Endothelial cell of umbilical vein (primary cell): ENCODE data around the gene FMNL2. TPM values are rescaled to one million over a fixed set of nuclear protein-coding genes. Genes with fewer than 3 reads are reported as not detected.

Experiments used
- BruUV-seq: library from RNA; stranded (reverse); fragments of 400-500 nt; replicated peaks from 2 replicates; lab custom pipeline; 2021; lab: Mats Ljungman, UMichigan
- CTCF ChIA-PET: fragments of 300-600, 350-600 bp; sonication (Branson Sonifier 250); formaldehyde crosslinking; loops from one replicate; lab custom pipeline; 2021; ENCODE audit warnings: antibody characterized with exemption, inconsistent platforms; lab: Charles Lee
- POLR2A ChIA-PET: fragments of 300-600, 350-600 bp; sonication (Branson Sonifier 250); formaldehyde crosslinking; loops from one replicate; lab custom pipeline; 2021; ENCODE audit warnings: antibody characterized with exemption, inconsistent platforms; lab: Charles Lee
- DNase-seq: peaks from one replicate; pipeline ENCODE4 v3.0.0-alpha.2; 2011; ENCODE audit warnings: low read depth, low spot score
- FAIRE-seq: peaks from 2 replicates; lab custom pipeline; 2011; peaks lifted over from hg19 to GRCh38; lab: Jason Lieb, UNC
- H2AFZ ChIP-seq: 2 replicates; pipeline ENCODE4 v1.6.0; 2012; ENCODE audit warnings: low read depth, low read length, control low read depth, inconsistent platforms
- H3K27ac ChIP-seq: 2 replicates; pipeline ENCODE4 v1.5.1; 2011; ENCODE audit warnings: low read depth, mild to moderate bottlenecking, control low read depth, low read length, moderate library complexity; ENCODE audit not compliant: insufficient read depth
- H3K27me3 ChIP-seq, 2 experiments: 2 replicates each; pipeline versions ENCODE4 v1.6.0 to v1.6.1; 2011; ENCODE audit warnings: low read length in 2 of 2, mixed read lengths in 1 of 2; ENCODE audit not compliant: control insufficient read depth in 2 of 2, insufficient read depth in 2 of 2
- H3K36me3 ChIP-seq, 2 experiments: 2 replicates in 1 of 2; 3 replicates in 1 of 2; pipeline ENCODE4 v1.5.1; 2011; ENCODE audit warnings: low read length in 2 of 2, mild to moderate bottlenecking in 1 of 2, moderate library complexity in 1 of 2; ENCODE audit not compliant: control insufficient read depth in 2 of 2, insufficient read depth in 2 of 2; ENCODE audit errors: extremely low read depth in 1 of 2
- H3K4me1 ChIP-seq: 3 replicates; pipeline ENCODE4 v1.5.1; 2011; ENCODE audit warnings: mild to moderate bottlenecking, low read length; ENCODE audit not compliant: control insufficient read depth, insufficient read depth; ENCODE audit errors: extremely low read depth
- H3K4me2 ChIP-seq: 2 replicates; pipeline ENCODE4 v1.6.1; 2011; ENCODE audit warnings: low read length, control low read depth, mixed read lengths; ENCODE audit not compliant: insufficient read depth
- H3K4me3 ChIP-seq, 3 experiments: fragments of 200-600 bp in 1 of 3; sonication (generic), shearing (Covaris generic) in 1 of 3; replicated peaks in 1 of 3; 2 replicates each; pipeline ENCODE4 v1.5.1; 2011 to 2016; ENCODE audit warnings: control low read depth in 3 of 3, low read length in 3 of 3, mild to moderate bottlenecking in 2 of 3, inconsistent platforms in 1 of 3, low read depth in 1 of 3, moderate library complexity in 1 of 3; ENCODE audit not compliant: insufficient read depth in 1 of 3
- H3K79me2 ChIP-seq: 2 replicates; pipeline ENCODE4 v1.6.0; 2012; ENCODE audit warnings: low read length, inconsistent platforms; ENCODE audit not compliant: control insufficient read depth, insufficient read depth
- H3K9ac ChIP-seq: replicated peaks from 2 replicates; pipeline ENCODE3; 2011; ENCODE audit warnings: low read length, control low read depth; ENCODE audit not compliant: insufficient read depth; ENCODE audit errors: extremely low read depth
- H3K9me1 ChIP-seq: replicated peaks from 3 replicates; pipeline ENCODE4 v1.6.0; 2011; ENCODE audit warnings: mild to moderate bottlenecking, low read length; ENCODE audit not compliant: control insufficient read depth, insufficient read depth; ENCODE audit errors: extremely low read depth
- H3K9me3 ChIP-seq: replicated peaks from 2 replicates; pipeline ENCODE4 v1.5.1; 2012; ENCODE audit warnings: low read length, inconsistent platforms; ENCODE audit not compliant: control insufficient read depth, insufficient read depth
- H4K20me1 ChIP-seq: replicated peaks from 2 replicates; pipeline ENCODE3; 2011; ENCODE audit warnings: mild to moderate bottlenecking, low read length; ENCODE audit not compliant: control insufficient read depth, insufficient read depth; ENCODE audit errors: extremely low read depth
- EZH2 ChIP-seq: IDR thresholded peaks from 2 replicates; pipeline ENCODE4 v1.6.1; 2012; ENCODE audit warnings: borderline replicate concordance, low read depth, mild to moderate bottlenecking, moderate library complexity, low read length, inconsistent platforms; ENCODE audit not compliant: severe bottlenecking
- FOS ChIP-seq: IDR thresholded peaks from 2 replicates; pipeline ENCODE4 v1.6.1; 2011; ENCODE audit warnings: mild to moderate bottlenecking, low read length, moderate library complexity, borderline replicate concordance; ENCODE audit not compliant: insufficient read depth
- GATA2 ChIP-seq: IDR thresholded peaks from 2 replicates; pipeline ENCODE4 v1.7.0; 2011; ENCODE audit warnings: low read depth, mild to moderate bottlenecking, moderate library complexity, mixed read lengths, low read length; ENCODE audit not compliant: insufficient read length, insufficient read depth
- JUN ChIP-seq: IDR thresholded peaks from 2 replicates; pipeline ENCODE4 v1.6.1; 2011; ENCODE audit warnings: borderline replicate concordance, low read depth; ENCODE audit not compliant: insufficient read length, insufficient read depth
- MYC ChIP-seq: IDR thresholded peaks from one replicate; pipeline ENCODE4 v1.6.1; 2011; ENCODE audit warnings: mild to moderate bottlenecking, low read depth, low read length
- POLR2A ChIP-seq: IDR thresholded peaks from 2 replicates; pipeline ENCODE4 v1.6.1; 2012; ENCODE audit warnings: low read depth, mild to moderate bottlenecking, control low read depth, low read length
- POLR2AphosphoS5 ChIP-seq: IDR thresholded peaks from 2 replicates; pipeline ENCODE4 v1.6.1; 2012; ENCODE audit warnings: low read depth, mild to moderate bottlenecking, control low read depth, low read length, moderate library complexity; ENCODE audit not compliant: insufficient read depth
- dilution Hi-C: fragments of 300-500 bp; cut with MboI; formaldehyde crosslinking; loops from one replicate; pipeline ENCODE4 v1.15.0; 2019; ENCODE audit warnings: low sequenced_read_pairs; ENCODE audit not compliant: extremely low pct_ligation_motif_present
- intact Hi-C: fragments of 100-400 bp; cut with micrococcal nuclease; formaldehyde crosslinking; loops from one replicate; pipeline ENCODE4 v1.10.0; 2022
- polyA plus RNA-seq, 4 experiments: library from polyadenylated mRNA; depleted of rRNA in 3 of 4; stranded (reverse) in 3 of 4; unstranded in 1 of 4; fragments of >200 nt; gene quantifications; 2 replicates each; pipeline versions ENCODE4 v1.2.1 to v1.2.3, GENCODE V29; 2011 to 2012; ENCODE audit warnings: missing spikeins in 1 of 4
- total RNA-seq: library from RNA; stranded (reverse); gene quantifications from 2 replicates; pipeline ENCODE4 v1.2.3, GENCODE V29; 2021
- TF ChIP-seq, protein P1 (sequence below): IDR thresholded peaks from 2 replicates; pipeline ENCODE4 v1.6.1; 2011; ENCODE audit not compliant: insufficient read depth, insufficient read length
- TF ChIP-seq, protein P2 (sequence below), 2 donors: IDR thresholded peaks; 1 replicate in 1 of 2; 2 replicates in 1 of 2; pipeline ENCODE4 v1.5.1; 2011; ENCODE audit warnings: low read length in 2 of 2, mild to moderate bottlenecking in 2 of 2, moderate library complexity in 2 of 2, control low read depth in 1 of 2, inconsistent platforms in 1 of 2, low read depth in 1 of 2; ENCODE audit not compliant: insufficient read depth in 1 of 2; ENCODE audit errors: extremely low read depth in 1 of 2

Gene FMNL2
- total and polyA plus RNA-seq, 2 donors (not counting 3 experiments of a cell fraction or from before 2014, with no cell fraction given): 8.3 to 28.0 TPM

DNA sequence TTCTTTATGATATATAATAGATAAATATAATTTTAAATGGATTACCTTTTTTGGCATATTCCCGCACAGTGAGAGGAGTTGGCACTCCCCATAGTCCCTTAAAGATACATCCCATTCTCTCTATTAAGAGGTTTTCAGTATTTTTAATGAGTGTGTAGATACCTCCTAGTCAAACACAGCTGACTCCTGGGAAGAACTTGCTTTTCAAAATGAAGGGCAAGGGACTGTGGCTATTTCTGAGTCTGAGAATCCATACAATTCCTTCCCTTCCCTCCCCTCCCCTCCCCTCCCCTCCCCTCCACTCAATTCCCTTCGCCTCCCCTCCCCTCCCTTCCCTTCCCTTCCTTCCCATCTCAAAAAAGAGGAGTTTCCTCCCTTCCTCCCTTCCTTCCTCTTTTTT is 288.8 kb downstream of the FMNL2 start:
- intact Hi-C loops (no loop called here), dilution Hi-C loops (no loop called here)
- no peaks in the 10 kb centered on the region for H3K9me1 ChIP-seq
- H3K4me1 ChIP-seq: no peaks in the 10 kb centered on the region
- H3K9ac ChIP-seq: no peak overlapping the region
- no peaks in the 10 kb centered on the region for H3K9me3 ChIP-seq
- peaks cover 6 to 11% of the 10 kb centered on the region in 2 experiments for H3K36me3 ChIP-seq
- no peaks in the 10 kb centered on the region for H4K20me1 ChIP-seq
- ChIA-PET POLR2A (no interaction called here), CTCF (interaction anchor here (0.6 to 1.0 kb wide), 2 partner anchors 11 to 290 kb away, joined by 3 to 4 read pairs; no protein-coding TSS in a partner anchor)
- DNase-seq (no peak), FAIRE-seq (no peak)
- BruUV-seq: no TSS peak
- H3K79me2 ChIP-seq: no peaks in the 10 kb centered on the region
- no peak overlapping the region for H3K4me2 ChIP-seq
- no peak overlapping the region for H3K4me3 ChIP-seq
- no peak for TF ChIP-seq JUN
- no peak for TF ChIP-seq POLR2A
- no peak for TF ChIP-seq EZH2
- no peak for TF ChIP-seq FOS
- TF ChIP-seq, protein P1, sequence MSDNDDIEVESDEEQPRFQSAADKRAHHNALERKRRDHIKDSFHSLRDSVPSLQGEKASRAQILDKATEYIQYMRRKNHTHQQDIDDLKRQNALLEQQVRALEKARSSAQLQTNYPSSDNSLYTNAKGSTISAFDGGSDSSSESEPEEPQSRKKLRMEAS: no peak
- TF ChIP-seq, protein P2, sequence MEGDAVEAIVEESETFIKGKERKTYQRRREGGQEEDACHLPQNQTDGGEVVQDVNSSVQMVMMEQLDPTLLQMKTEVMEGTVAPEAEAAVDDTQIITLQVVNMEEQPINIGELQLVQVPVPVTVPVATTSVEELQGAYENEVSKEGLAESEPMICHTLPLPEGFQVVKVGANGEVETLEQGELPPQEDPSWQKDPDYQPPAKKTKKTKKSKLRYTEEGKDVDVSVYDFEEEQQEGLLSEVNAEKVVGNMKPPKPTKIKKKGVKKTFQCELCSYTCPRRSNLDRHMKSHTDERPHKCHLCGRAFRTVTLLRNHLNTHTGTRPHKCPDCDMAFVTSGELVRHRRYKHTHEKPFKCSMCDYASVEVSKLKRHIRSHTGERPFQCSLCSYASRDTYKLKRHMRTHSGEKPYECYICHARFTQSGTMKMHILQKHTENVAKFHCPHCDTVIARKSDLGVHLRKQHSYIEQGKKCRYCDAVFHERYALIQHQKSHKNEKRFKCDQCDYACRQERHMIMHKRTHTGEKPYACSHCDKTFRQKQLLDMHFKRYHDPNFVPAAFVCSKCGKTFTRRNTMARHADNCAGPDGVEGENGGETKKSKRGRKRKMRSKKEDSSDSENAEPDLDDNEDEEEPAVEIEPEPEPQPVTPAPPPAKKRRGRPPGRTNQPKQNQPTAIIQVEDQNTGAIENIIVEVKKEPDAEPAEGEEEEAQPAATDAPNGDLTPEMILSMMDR (IDR thresholded peaks at IDR 0.05; ENCODE audit: extremely low read depth in 1 of 2, insufficient read depth in 1 of 2, low read depth in 1 of 2, low read length in 2 of 2): no peak
- no peak for TF ChIP-seq GATA2
- no peak for TF ChIP-seq POLR2AphosphoS5
- no peak for TF ChIP-seq MYC
- H3K27ac ChIP-seq: no peak overlapping the region
- H3K27me3 ChIP-seq: no peaks in the 10 kb centered on the region
- no peak overlapping the region for H2AFZ ChIP-seq
